Epithelial cell of proximal tubule (primary cell): ENCODE data around the gene NSRP1. TPM values are rescaled to one million over a fixed set of nuclear protein-coding genes. Genes with fewer than 3 reads are reported as not detected.

ENCODE experiments used
- DNase-seq: peaks from one replicate; pipeline ENCODE4 v3.0.0-alpha.2; 2011; ENCODE audit warnings: low read depth
- H3K4me3 ChIP-seq: 2 replicates; pipeline ENCODE4 v1.5.1; 2011; ENCODE audit warnings: low read depth, mild to moderate bottlenecking, low read length
- total RNA-seq: library from RNA; depleted of rRNA; stranded (reverse); fragments of >200 nt; gene quantifications from 2 replicates; pipeline ENCODE4 v1.2.3, GENCODE V29; 2015
- TF ChIP-seq, protein P1 (sequence below): conservative IDR thresholded peaks from 2 replicates; pipeline ENCODE4 v1.5.1; 2012; ENCODE audit warnings: low read depth, mild to moderate bottlenecking, low read length

NSRP1 gene
- total RNA-seq, 1 donor from 2014 or later = 7.0 TPM

DNA sequence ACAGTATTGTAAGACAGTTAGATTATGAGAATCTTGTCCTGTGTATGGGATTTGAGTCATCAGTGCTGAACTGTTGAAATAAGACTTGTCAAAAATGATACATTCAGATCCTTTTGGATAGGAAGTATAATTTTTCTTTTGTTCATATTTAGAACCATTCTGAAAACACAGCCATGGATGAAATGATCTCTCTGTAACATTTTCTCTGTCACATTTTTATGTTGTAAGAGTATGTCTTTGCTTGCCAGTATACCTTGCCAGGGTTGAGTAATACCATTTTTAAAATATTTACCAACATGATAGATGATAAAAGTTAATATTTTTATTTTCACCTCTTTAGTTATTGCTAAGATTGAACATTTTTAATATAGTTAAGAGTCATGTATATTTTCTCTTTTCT lies 45.0 kb downstream of the NSRP1 start:
- TF ChIP-seq, protein P1, sequence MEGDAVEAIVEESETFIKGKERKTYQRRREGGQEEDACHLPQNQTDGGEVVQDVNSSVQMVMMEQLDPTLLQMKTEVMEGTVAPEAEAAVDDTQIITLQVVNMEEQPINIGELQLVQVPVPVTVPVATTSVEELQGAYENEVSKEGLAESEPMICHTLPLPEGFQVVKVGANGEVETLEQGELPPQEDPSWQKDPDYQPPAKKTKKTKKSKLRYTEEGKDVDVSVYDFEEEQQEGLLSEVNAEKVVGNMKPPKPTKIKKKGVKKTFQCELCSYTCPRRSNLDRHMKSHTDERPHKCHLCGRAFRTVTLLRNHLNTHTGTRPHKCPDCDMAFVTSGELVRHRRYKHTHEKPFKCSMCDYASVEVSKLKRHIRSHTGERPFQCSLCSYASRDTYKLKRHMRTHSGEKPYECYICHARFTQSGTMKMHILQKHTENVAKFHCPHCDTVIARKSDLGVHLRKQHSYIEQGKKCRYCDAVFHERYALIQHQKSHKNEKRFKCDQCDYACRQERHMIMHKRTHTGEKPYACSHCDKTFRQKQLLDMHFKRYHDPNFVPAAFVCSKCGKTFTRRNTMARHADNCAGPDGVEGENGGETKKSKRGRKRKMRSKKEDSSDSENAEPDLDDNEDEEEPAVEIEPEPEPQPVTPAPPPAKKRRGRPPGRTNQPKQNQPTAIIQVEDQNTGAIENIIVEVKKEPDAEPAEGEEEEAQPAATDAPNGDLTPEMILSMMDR = no peak
- no peak overlapping the region for H3K4me3 ChIP-seq
- no peak for DNase-seq

DNA sequence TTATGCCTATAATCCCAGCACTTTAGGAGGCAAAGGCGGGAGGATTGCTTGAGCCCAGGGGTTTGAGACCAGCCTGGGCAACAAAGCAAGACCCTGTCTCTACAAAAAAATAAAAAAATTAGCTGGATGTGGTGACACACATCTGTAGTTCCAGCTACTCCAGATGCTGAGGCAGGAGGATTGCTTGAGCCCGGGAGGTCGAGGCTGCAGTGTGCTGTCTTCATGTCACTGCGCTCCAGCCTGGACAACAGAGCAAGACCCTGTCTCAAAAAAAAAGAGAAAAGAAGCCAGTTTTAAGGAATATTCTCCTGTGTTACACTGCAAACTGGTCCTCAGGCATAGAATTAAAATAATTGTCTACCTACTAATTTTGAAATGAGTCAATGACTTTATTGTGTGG lies 47.9 kb downstream of the NSRP1 start:
- TF ChIP-seq, protein P1 = no peak
- no peak for DNase-seq
- no peak overlapping the region for H3K4me3 ChIP-seq

DNA sequence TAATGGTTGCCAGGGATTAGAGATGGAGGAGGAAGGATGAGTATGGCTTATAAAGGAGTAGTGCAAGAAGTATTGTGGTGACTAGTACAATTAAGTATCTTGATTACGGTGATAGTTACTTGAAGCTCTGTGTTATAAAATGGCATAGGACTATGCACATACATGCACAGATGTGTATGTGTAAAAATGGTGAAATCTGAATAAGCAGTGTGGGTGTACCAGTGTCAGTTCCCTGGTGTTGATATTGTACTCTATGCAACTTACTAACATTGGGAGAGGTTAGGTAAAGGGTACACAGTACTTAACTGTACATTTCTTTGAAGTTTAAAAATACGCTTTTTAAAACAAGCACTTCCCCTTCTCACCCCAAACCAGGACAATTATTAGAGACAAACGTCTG lies 48.5 kb downstream of the NSRP1 start:
- no peak overlapping the region for H3K4me3 ChIP-seq
- TF ChIP-seq, protein P1 = no peak
- DNase-seq = no peak

DNA sequence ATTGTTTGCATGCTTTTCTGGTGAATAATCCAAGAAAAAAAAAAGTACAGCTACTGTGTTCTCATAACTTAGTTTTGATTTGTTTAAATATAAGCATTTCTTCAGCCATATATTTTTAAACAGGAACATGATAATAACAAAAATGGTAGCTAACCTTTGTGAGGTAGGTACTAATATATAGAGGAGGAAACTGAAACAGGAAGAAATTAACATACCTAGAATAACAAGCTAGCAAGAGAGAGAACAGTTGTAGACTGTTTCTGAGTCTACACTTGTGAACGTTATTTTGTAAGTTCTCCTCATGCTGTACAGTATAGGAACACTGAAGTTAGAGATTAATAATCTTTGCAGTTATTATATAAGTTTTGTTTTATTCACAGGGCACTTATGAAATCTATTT lies 49.3 kb downstream of the NSRP1 start:
- DNase-seq = no peak
- no peak overlapping the region for H3K4me3 ChIP-seq
- TF ChIP-seq, protein P1 = no peak

DNA sequence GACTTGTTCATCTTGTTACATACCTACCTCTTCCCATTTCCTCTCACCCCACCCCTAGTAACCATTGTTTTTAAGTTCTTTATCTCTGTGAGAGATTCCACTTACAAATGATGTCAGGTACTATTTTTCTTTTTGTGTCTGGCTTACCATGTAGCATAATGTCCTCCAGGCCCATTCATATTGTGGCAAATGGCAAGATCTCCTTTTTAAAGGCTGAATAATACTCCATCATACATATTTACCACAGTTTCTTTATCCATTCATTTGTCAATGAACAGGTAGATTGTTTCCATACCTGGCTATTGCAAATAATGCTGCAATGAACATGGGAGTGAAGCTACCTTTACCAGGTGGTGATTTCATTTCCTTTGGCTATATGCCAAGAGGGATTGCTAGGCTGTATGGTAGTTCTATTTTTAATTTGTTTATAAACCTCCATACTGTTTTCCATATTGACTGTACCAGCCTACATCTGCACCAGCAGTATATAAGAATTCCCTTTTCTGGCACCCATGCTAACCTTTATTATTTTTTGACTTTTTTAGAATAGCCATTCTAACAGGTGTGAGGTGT lies 53.9 kb downstream of the NSRP1 start:
- TF ChIP-seq, protein P1 = no peak
- no peak overlapping the region for H3K4me3 ChIP-seq
- DNase-seq = no peak

DNA sequence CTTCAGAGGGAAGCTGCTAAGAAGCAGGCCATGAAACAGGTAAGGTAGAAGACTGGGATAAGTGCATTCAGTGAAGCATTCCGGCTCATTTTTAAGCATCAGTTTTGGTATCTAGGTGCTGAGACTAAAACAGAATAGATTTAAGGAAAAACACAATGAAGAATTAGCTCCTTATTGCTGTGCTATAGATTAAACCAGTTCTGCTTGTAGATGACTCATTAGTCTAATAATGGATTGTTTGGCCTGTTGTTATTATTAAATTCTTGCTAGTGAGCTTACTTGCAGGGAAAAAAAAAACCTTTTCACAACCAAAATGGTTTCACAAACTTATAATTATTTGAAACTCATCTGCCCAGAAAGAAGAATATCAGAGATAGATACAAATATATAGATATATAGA lies 55.9 kb downstream of the NSRP1 start:
- TF ChIP-seq, protein P1 = no peak
- no peak for DNase-seq
- H3K4me3 ChIP-seq = no peak overlapping the region

DNA sequence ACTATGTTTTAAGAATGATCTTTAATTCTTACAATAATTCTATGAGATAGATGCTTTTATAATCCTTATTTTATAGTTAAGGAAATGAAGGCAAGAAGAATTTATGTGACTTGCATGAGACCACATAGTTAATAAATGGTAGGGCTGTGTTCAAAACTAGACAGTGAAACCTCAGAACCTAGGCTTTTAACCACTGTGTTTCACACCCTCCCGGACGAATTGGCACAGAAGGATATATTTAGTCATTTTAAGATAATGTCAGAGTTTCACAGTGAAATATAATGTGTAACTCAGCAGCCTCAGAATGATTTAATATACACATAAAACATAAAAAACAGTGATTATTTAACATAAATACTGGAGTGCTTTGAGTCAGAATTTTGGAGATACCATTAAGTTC lies 57.0 kb downstream of the NSRP1 start:
- TF ChIP-seq, protein P1 = no peak
- no peak for DNase-seq
- no peak overlapping the region for H3K4me3 ChIP-seq
